Ramos (cell line): ENCODE data around the gene KRT34.
"Not testable (repeated sequence)": the region's sequence is repeated elsewhere in the genome, so short reads cannot be mapped to it uniquely, and the experiment has no call there.

ENCODE experiments used
- in situ Hi-C: fragments of 300-500 bp; cut with MboI; formaldehyde crosslinking; loops from one replicate; pipeline ENCODE4 v1.14.3; 2022; ENCODE audit warnings: low sequenced_read_pairs; ENCODE audit not compliant: unreplicated experiment

KRT34 gene

DNA sequence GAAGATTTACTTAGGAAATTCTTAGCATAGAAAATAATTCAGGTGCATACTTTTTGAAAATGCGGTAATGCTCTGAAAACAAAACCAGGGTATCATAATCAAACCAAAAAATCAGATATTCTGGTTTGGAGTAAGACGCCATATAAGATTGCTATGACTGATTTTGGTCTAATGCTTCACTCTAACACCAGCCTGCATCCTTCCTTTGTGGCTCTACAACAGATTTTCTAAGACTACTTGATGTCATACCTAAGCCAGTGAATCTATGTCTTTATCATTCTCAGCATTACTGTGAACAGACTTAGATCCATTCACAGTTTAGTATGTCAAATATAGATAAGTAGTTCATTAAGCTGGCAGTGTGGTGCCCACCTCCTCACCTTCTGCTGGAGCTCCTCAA, 13.1 kb downstream of the KRT34 start:
- in situ Hi-C loops: no loop called here

DNA sequence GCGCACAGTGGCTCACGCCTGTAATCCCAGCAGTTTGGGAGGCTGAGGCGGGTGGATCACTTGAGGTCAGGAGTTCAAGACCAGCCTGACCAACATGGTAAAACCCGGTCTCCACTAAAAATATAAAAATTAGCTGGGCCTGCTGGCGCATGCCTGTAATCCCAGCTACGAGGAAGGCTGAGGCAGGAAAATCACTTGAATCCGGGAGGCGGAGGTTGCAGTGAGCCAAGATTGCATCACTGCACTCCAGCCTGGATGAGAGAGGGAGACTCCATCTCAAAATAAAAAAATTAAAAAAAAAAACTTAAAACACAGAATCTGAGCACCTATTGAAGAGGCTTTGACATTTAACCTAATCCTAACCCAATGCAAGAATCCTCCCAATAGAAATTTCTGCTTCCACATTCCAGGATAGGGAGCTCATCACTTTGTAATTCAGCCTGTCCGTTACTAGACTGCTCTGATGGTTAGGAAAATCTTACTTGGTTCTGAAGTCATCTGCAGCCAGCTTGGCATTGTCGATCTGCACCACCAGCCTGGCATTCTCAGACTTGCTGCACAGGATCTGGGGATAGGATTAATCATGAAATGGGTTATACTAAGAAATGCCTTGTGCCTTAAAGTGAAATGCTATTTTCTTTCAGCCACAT, 14.6 kb downstream of the KRT34 start:
- in situ Hi-C loops: no loop called here

GRCh38 chr17:41366070-41366469, 16.0 kb downstream of the KRT34 start:
- in situ Hi-C loops: no loop called here

DNA sequence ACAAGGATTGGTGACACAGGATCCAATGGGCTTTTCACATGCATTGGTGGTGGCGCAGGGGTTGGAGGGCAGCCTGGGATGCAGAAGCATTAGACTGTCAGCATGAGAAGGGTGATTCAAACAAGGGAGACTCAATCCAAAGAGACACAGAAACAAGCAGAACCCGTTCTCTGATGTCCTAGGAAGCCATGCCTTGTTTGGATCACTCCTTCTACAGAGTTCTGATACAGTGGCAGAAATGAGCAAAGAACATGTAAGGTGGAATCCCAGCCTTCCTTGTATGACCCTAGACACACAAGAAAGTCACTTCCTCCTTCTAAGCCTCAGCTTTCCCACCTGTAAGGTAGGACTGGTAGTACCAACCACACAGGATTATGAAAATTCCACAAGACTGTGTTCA, 18.2 kb downstream of the KRT34 start:
- in situ Hi-C loops: no loop called here

GRCh38 chr17:41360296-41360995, 21.7 kb downstream of the KRT34 start:
- in situ Hi-C loops: no loop called here

DNA sequence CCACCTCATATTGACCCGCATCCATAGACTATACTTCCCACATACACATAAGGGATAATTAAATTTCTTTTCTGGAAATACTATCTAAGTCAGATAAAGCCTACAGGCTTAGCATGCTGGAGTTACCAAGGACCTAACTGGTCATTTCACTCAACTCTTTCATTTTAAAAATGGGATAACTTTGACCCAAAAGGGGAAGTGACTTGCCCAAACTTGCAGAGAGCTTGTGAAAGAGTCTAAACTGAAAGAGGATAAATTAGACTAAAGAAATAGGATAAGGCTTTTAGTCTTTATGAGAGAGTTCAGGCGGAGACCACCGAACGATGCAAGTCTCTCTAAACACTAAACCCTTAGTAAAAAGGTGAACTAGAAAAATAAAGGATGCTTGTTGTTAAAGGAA, 27.6 kb downstream of the KRT34 start:
- in situ Hi-C loops: no loop called here

GRCh38 chr17:41352597-41353366, 29.3 kb downstream of the KRT34 start:
- in situ Hi-C loops: no loop called here

DNA sequence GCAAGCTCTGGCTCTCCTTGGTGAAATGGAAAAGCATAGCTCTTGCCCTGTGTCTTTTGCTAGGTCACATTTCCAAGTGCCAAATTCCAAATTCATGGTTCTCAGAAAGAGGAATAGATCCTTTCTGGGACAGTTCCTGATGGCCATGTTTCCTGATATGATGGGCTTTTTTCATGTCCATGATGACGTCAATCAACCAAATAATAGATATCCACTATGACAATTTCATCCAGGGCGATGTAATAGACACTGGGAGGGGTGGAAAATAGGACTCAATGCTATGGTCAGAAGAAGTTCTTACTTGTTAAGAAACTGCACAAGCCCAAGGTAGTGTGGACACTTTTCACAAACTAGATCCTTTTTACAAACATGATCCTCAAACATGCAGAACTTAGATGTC, 30.9 kb downstream of the KRT34 start:
- in situ Hi-C loops: no loop called here

DNA sequence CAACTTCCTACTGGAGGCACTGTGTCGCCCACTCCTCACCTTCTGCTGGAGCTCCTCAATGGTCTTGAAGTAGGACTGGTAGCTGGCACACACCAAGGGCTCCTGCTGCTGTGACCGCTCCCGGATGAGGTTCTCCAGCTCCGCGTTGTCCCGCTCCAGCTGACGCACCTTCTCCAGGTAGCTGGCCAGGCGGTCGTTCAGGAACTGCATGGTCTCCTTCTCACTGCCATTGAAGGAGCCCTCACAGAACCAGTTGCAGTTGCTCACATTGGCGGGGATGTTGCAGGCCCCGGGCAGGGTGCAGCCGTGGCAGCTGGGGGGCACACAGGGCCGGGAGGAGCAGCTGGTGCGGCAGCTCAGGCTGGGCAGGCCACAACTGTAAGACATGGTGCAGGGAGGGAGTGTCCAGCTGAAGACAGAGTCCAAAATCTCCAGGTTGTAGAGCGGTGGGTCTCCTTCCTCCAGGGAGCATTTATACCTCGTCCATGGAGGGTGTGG, 31.7 kb downstream of the KRT34 start, which contains the start of gene KRT33A:
KRT33A (minus strand) TSS at position 448 of the 498 bp plus-strand sequence; CDS start at position 387, 61 bp downstream.
- in situ Hi-C loops: not testable (repeated sequence)

DNA sequence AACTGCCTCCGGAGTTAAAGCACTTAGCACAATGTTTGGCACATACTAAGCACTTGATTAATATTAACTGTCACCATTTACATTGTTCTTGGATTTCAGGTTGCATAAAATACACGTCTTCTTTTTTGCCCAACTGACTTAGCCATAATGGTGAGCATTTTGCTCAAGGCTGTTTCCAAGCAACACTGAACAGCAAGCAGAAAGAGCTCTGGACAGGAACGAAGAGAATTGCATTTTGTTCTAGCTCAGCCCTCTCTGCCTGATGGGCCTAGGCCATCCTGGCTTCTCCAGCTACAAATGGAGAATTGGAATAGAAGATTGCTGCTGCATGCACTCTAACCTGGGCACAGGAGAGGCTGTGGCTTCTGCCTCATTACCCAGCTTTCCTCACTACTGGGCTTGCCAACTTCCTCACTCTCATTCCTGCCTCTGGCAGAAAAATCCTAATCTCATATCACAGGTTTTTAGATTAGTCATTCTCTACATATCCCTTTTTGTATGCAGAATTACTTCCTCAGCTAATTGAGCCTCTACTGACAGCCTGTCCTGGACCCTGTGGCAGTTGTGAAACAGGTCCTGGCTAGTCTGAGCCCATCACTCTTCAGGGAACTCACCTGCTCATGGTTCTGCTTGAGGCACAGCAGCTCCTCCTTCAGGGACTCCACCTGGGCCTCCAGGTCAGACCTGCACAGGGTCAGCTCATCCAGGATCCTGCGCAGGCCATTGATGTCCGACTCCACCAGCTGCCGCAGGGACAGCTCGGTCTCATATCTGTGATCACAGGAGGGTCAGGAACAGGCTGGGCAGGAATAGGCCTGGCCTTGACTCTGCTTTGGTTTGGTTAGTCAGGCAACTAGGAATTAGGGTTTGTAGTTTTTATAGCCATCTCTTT, 34.0 kb downstream of the KRT34 start:
- in situ Hi-C loops: no loop called here

- in situ Hi-C loops: not testable (repeated sequence)
Observed at GRCh38 chr17:41346421-41346820, 35.7 kb downstream of the KRT34 start.

- in situ Hi-C loops: no loop called here
Observed at GRCh38 chr17:41345992-41346391, 36.1 kb downstream of the KRT34 start.

DNA sequence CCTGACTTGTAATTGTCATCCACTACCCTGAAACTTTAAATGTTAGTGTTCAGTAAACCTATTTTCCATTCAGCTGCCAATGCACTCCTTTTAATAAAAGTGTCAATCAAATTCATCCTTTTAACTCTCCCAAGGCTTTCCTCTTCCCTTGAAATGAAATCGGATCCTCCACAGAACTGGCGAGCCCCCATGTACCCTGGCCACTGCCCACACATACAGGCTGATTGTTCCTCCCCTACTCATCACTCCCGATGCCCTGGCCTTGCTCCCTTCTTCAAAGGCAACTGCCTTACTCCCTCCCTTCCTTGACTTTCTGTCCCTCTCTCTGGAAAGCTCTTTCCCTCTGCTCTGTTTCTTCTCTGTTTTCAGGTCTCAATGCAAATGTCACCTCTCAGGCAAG, 39.1 kb downstream of the KRT34 start:
- in situ Hi-C loops: no loop called here

GRCh38 chr17:41340934-41341861, 40.9 kb downstream of the KRT34 start:
- in situ Hi-C loops: no loop called here

DNA sequence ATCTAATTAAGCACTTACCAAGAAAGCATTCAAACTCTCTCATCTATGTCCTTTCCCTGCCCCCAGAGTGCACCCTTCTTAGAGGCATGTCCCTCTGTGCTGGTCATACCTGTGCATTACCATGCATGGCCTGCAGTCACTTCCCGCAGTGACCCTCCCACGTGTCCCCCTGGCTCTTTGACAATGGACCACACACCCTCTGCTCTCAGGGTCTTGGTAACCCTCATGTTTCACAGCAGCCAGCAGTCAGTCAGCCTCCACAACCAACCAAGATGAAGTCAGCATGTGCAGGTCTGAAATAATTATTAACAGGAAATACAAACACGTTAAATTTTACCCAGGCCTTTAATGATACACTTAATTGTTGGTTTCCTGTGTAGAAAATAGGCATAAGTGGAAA, 41.6 kb downstream of the KRT34 start:
- in situ Hi-C loops: no loop called here

DNA sequence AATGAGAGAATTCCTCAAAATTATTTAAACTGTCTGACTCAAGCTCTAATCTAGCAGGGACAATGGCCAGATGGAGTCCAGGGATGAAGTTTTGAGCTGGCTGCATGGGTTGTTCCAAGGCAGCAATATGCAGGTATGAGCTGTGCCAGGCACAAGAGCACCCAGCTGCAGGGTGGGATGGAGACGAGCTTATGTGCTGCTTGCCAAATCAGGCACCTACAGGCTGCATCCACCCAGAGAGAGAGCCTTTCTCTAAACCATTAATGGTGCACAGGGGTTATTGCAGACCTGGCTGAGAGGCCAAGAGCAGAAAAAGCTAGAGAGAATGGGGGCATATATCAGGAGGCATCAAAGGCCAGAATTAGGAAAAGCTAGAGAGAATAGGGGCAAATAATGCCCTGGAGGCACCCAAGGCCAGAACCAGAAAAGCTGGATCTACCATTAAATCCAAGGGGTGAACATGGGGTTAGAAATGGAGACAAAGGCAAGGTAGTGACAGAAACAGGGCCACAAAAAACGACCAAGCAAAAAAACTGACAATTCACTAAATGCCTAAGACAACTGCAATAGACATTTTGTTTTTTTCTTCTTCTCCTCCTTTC, 42.4 kb downstream of the KRT34 start:
- in situ Hi-C loops: no loop called here

DNA sequence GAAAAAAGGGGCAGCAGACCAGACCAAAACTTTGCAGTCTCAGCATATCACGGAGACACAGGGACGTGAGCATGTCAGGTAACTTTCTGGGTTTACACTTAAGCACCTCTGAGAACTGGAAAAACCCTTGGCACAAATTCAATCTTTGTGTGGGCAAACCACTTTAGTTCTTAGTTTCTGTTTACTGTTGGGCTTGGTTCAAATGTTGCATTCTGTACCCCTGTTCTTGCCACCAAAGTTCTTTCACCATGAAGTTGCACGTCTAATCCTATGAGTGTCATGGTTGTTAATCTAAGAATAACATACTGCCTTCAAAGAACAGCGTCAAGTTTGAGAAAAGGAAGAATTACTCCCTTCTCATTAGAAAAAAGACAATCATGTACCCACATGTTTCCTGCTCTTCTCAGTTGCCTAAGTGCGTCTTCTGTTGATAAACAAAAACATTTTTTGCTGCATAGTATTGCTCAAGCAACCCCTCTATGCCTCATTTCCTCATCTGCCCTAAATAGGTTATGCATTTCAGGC, 43.1 kb downstream of the KRT34 start:
- in situ Hi-C loops: no loop called here

DNA sequence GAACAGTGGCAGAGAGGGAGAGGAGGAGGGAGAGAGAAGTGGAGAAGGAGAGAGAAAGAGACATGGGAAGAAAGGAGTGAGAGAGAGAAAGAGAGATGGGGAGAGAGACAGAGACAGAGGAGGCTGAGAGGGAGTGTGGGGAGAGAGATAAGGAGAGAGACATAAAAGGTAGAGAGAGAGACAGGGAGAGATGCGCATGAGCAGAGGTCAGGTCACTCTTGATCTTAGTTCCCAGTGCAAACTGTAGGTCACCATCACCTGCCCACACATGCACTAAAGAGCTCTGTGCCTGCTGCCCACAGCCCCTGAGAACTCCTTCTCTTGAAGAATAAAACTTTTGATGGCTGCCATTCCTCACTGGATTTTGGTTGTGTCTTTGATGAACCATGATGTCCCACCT, 46.4 kb downstream of the KRT34 start:
- in situ Hi-C loops: no loop called here
